OCI-LY1 (cell line): ENCODE data around the gene TUBB3.

Experiments
- H2AFZ ChIP-seq: fragments of 200-600 bp; sonication (generic), shearing (Covaris generic); 2 replicates; pipeline ENCODE4 v1.6.0; 2014; ENCODE audit warnings: antibody characterized with exemption, mild to moderate bottlenecking, low read length
- H3F3A ChIP-seq: fragments of 200-600 bp; sonication (generic), shearing (Covaris generic); 2 replicates; pipeline ENCODE4 v1.6.0; 2014; ENCODE audit warnings: mild to moderate bottlenecking, antibody characterized with exemption, low read length, moderate library complexity; ENCODE audit not compliant: insufficient read depth
- H3K27ac ChIP-seq: fragments of 200-600 bp; sonication (generic); 2 replicates; pipeline ENCODE4 v1.5.1; 2014; ENCODE audit warnings: low read length, mixed run types, mild to moderate bottlenecking, low read depth; ENCODE audit not compliant: poor library complexity, severe bottlenecking
- H3K27me3 ChIP-seq: fragments of 200-600 bp; sonication (generic); 2 replicates; pipeline ENCODE4 v1.6.0; 2014; ENCODE audit warnings: antibody characterized with exemption, mild to moderate bottlenecking, low read length, moderate library complexity; ENCODE audit not compliant: insufficient read depth
- H3K36me3 ChIP-seq: fragments of 200-600 bp; sonication (generic); 2 replicates; pipeline ENCODE4 v1.6.1; 2014; ENCODE audit warnings: mild to moderate bottlenecking, antibody characterized with exemption, low read length, moderate library complexity, mixed read lengths; ENCODE audit not compliant: insufficient read depth
- H3K4me1 ChIP-seq: fragments of 200-600 bp; sonication (generic); 2 replicates; pipeline ENCODE4 v1.5.1; 2014; ENCODE audit warnings: mild to moderate bottlenecking, low read length, moderate library complexity; ENCODE audit not compliant: insufficient read depth, severe bottlenecking
- H3K4me2 ChIP-seq: fragments of 200-600 bp; sonication (generic), shearing (Covaris generic); 2 replicates; pipeline ENCODE4 v1.6.1; 2014; ENCODE audit warnings: low read length
- H3K4me3 ChIP-seq: fragments of 200-600 bp; sonication (generic); 2 replicates; pipeline ENCODE4 v1.5.1; 2014; ENCODE audit warnings: low read length, low read depth, mild to moderate bottlenecking, mixed read lengths; ENCODE audit not compliant: poor library complexity, severe bottlenecking
- H3K79me2 ChIP-seq: fragments of 200-600 bp; shearing (Covaris generic); 2 replicates; pipeline ENCODE4 v1.6.1; 2016; ENCODE audit warnings: mixed run types, low read length, mixed read lengths; ENCODE audit not compliant: insufficient read depth
- H3K9ac ChIP-seq: fragments of 200-600 bp; sonication (generic), shearing (Covaris generic); 2 replicates; pipeline ENCODE4 v1.6.1; 2014; ENCODE audit warnings: mild to moderate bottlenecking, low read length, mixed read lengths
- H3K9me2 ChIP-seq: fragments of 200-600 bp; sonication (generic), shearing (Covaris generic); 2 replicates; pipeline ENCODE4 v1.6.1; 2014; ENCODE audit warnings: low read depth, mild to moderate bottlenecking, low read length, mixed read lengths
- H3K9me3 ChIP-seq: fragments of 200-600 bp; shearing (Covaris generic); 2 replicates; pipeline ENCODE4 v1.6.1; 2014; ENCODE audit warnings: low read length, mixed read lengths
- H4K20me1 ChIP-seq: fragments of 200-600 bp; sonication (generic), shearing (Covaris generic); 2 replicates; pipeline ENCODE4 v1.6.0; 2016; ENCODE audit warnings: mild to moderate bottlenecking, low read length; ENCODE audit not compliant: insufficient read depth
- EZH2 ChIP-seq: fragments of 200-600 bp; sonication (generic), shearing (Covaris generic); IDR thresholded peaks from 2 replicates; pipeline ENCODE4 v1.8.0; 2017; ENCODE audit warnings: borderline replicate concordance, mixed run types, mild to moderate bottlenecking, antibody characterized with exemption, low read length, moderate library complexity, mixed read lengths
- TF ChIP-seq, protein P1 (sequence below): fragments of 200-600 bp; sonication (generic), shearing (Covaris generic); IDR thresholded peaks from 2 replicates; pipeline ENCODE4 v1.5.1; 2017; ENCODE audit warnings: mild to moderate bottlenecking, antibody characterized with exemption, low read length, moderate library complexity, mixed read lengths

The TUBB3 gene

GRCh38 chr16:89951509-89951908 lies 28.4 kb downstream of the TUBB3 start:
- H3K4me1 ChIP-seq, result peaks cover 69% of the 10 kb centered on the region
- no peaks in the 10 kb centered on the region for H4K20me1 ChIP-seq
- no peak overlapping the region for H2AFZ ChIP-seq
- H3K79me2 ChIP-seq, result no peaks in the 10 kb centered on the region
- H3F3A ChIP-seq, result no peaks in the 10 kb centered on the region
- no peaks in the 10 kb centered on the region for H3K9me3 ChIP-seq
- no peak overlapping the region for H3K4me2 ChIP-seq
- H3K9ac ChIP-seq, result no peak overlapping the region
- peak overlapping the region; percentile 43 for H3K27ac ChIP-seq
- peaks cover 30% of the 10 kb centered on the region for H3K36me3 ChIP-seq
- no peaks in the 10 kb centered on the region for H3K27me3 ChIP-seq
- H3K9me2 ChIP-seq, result no peaks in the 10 kb centered on the region
- no peak overlapping the region for H3K4me3 ChIP-seq
- TF ChIP-seq, protein P1, sequence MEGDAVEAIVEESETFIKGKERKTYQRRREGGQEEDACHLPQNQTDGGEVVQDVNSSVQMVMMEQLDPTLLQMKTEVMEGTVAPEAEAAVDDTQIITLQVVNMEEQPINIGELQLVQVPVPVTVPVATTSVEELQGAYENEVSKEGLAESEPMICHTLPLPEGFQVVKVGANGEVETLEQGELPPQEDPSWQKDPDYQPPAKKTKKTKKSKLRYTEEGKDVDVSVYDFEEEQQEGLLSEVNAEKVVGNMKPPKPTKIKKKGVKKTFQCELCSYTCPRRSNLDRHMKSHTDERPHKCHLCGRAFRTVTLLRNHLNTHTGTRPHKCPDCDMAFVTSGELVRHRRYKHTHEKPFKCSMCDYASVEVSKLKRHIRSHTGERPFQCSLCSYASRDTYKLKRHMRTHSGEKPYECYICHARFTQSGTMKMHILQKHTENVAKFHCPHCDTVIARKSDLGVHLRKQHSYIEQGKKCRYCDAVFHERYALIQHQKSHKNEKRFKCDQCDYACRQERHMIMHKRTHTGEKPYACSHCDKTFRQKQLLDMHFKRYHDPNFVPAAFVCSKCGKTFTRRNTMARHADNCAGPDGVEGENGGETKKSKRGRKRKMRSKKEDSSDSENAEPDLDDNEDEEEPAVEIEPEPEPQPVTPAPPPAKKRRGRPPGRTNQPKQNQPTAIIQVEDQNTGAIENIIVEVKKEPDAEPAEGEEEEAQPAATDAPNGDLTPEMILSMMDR, result no peak
- TF ChIP-seq EZH2, result no peak

GRCh38 chr16:89952049-89952448 lies 28.9 kb downstream of the TUBB3 start:
- peak overlapping the region; percentile 27; the same call in 1 of the 2 replicates for H3K4me2 ChIP-seq
- H3K4me3 ChIP-seq, result no peak overlapping the region
- H3K36me3 ChIP-seq, result peaks cover 33% of the 10 kb centered on the region
- H3K9ac ChIP-seq, result peak overlapping the region; percentile 33; the same call in 1 of the 2 replicates
- no peaks in the 10 kb centered on the region for H3K79me2 ChIP-seq
- H3F3A ChIP-seq, result no peaks in the 10 kb centered on the region
- TF ChIP-seq, protein P1, result no peak
- TF ChIP-seq EZH2, result no peak
- no peak overlapping the region for H2AFZ ChIP-seq
- peak overlapping the region; percentile 87 for H3K27ac ChIP-seq
- peaks cover 74% of the 10 kb centered on the region for H3K4me1 ChIP-seq
- no peaks in the 10 kb centered on the region for H3K27me3 ChIP-seq
- no peaks in the 10 kb centered on the region for H4K20me1 ChIP-seq
- H3K9me2 ChIP-seq, result no peaks in the 10 kb centered on the region
- H3K9me3 ChIP-seq, result no peaks in the 10 kb centered on the region

- Histone ChIP-seq H3K79me2 (no peaks in the 10 kb centered on the region), H3K4me2 (peak overlapping the region; percentile 27; the same call in 1 of the 2 replicates), H3K9me2 (no peaks in the 10 kb centered on the region), H3K4me3 (no peak overlapping the region), H3K27ac (peak overlapping the region; percentile 87), H2AFZ (no peak overlapping the region), H3K9ac (peak overlapping the region; percentile 33; the same call in 1 of the 2 replicates), H3K9me3 (no peaks in the 10 kb centered on the region), H3K4me1 (peaks cover 76% of the 10 kb centered on the region), H4K20me1 (no peaks in the 10 kb centered on the region), H3F3A (no peaks in the 10 kb centered on the region), H3K27me3 (no peaks in the 10 kb centered on the region), H3K36me3 (peaks cover 38% of the 10 kb centered on the region)
- TF ChIP-seq EZH2, result no peak
- TF ChIP-seq, protein P1, result no peak
These were observed 29.4 kb downstream of the TUBB3 start for GRCh38 chr16:89952551-89952950.
